Activated CD8-positive, alpha-beta memory T cell treated with anti-CD3 and anti-CD28 coated beads, Interleukin-2, amount 50 U/mL, for 48 hours (primary cell): ENCODE results near the gene CADM4.
"Not testable (repeated sequence)": the region's sequence is repeated elsewhere in the genome, so short reads cannot be mapped to it uniquely, and the experiment has no call there.

Experiments
- DNase-seq: peaks from one replicate; pipeline ENCODE4 v3.0.0-alpha.2; 2020

Gene CADM4

DNA sequence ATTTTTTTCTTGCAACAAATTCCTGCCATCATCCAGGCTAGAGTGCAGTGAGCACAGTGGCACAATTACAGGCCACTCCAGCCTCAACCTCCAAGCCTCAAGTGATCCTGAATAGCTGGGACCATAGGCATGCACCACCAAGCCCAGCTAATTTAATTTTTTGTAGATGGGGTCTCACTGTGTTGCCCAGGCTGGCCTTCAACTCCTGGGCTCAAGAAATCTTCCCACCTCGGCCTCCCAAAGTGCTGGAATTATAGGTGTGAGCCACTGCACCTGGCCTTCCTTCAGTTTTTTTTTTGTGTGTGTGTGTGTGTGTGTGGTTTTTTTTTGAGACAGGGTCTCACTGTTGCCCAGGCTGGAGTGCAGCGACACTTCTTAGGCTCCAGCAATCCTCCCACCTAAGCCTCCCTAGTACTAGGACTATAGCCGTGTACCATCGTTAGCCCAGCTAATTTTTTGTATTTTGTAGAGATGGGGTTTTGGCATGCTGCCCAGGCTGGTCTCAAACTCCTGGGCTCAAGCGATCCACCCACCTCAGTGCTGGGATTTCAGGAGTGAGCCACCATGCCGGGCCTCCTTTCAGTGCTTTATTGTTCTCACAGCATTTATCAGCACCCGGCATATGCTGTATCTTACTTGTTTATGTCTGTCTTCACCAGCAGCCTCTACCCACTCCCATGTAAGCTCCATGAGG lies 33.6 kb downstream of the CADM4 start:
- no peak for DNase-seq

DNA sequence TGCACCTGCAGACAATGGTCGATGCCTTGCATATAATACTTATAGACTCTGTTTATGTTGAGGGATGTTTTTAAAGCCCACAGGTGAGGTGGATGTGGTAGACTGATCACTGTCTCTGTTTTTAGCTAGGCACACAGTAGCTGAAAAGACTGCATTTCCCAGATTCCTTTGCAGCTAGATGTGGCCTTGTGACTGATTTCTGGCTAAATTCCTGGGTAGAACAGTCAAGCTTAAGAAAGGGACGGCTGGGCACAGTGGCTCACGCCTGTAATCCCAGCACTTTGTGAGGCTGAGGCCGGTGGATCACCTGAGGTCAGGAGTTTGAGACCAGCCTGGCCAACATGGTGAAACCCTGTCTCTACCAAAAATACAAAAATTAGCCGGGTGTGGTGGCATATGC lies 39.3 kb downstream of the CADM4 start:
- not testable (repeated sequence) for DNase-seq

DNA sequence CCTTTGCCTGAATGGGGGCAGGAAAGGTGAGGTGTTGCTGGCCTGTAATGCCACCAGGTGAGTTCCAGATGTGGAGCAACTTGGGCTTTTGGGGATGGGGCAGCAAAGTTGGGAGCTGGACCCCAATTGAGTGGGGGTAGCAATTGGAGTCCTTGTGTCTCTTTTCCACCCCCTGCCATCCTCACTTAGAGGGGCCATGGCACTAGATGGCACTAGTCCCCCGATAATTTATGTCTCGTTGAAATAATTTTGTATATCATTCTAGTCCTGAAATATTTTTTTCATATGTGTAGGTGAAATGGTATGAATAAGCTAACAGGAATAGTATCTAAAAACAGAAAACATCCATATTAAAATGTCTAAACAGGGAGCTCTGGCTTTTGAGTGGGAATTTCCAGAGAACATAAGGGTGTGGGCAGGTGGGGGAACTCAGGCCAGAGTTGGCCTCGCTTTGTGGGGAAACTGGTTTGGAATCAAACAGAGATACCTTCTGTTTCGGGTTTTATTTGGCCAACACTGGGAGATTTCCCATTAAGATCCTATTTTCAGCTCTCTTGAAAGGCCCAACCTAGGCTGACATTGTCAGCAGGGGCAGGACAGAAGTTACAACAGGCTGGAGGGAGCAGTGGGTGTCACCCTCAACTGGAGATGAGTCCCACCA lies 39.9 kb downstream of the CADM4 start:
- no peak for DNase-seq

DNA sequence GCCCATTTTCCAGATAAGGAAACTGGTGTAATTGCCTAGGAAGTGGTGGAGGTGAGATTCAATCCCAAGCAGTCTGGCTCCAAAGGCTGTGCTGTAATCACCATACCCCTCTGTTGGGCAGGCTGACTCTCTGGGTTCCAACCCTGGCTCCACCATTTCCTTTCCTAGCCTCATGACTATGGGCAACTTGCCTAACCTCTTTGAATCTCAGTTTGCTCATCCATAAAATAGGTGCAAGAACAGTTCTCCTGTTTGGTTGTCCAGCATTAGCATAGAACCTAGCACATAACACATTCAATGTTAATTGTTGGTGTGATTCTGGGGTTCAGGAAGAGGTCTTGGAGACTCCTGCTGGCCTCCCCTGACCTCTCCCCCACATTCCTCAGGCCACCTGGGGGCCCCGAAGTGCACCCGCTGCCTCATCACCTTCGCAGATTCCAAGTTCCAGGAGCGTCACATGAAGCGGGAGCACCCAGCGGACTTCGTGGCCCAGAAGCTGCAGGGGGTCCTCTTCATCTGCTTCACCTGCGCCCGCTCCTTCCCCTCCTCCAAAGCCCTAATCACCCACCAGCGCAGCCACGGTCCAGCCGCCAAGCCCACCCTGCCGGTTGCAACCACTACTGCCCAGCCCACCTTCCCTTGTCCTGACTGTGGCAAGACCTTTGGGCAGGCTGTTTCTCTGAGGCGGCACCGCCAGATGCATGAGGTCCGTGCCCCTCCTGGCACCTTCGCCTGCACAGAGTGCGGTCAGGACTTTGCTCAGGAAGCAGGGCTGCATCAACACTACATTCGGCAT lies 41.0 kb downstream of the CADM4 start:
- no peak for DNase-seq

DNA sequence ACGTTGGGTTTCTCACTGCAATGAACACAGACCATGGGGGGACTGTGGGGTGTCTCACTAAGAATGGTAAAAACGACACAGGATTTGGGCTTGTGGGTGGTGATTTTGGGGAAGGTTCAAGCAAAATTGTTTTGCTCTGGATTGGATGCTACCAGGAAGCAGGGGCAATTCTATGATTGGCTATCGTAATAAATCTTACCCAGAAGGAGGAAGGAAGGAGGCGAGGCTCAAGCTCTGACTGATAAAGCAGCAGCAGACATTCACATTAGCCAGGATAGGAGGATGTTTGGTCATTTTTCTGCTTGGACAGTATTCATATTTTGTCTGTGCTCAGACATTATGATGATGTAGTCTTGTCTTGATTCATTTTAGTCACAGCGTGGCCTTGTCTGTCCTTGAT lies 41.8 kb downstream of the CADM4 start:
- DNase-seq: no peak

DNA sequence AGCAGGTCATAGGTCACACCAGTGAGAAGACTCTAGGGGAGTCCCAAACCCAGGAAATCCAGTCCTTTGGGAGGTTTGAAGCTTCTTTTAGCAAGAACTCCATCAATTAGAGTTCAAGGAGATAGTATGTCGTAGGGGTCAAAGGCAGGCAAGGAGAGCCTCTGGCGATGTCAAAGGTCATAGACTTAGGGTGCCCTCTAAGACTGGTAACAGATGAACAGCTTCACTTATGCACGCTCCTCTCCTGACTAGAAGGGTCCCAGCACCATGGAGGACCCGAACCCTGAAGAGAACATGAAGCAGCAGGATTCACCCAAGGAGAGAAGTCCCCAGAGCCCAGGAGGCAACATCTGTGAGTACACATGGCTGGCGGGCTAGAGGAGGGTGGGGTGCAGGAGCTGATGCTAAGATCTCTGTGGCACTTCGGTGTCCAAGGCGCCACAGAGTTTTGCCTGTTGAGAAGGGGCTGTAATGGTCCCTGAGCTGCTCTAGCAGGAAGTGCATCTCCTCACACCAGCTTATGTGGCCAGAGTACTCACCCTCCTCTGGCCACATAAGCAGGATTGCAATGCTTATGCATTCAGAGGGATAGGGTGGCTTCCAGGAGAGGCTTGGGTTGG lies 42.7 kb downstream of the CADM4 start:
- peak; percentile 63 for DNase-seq

DNA sequence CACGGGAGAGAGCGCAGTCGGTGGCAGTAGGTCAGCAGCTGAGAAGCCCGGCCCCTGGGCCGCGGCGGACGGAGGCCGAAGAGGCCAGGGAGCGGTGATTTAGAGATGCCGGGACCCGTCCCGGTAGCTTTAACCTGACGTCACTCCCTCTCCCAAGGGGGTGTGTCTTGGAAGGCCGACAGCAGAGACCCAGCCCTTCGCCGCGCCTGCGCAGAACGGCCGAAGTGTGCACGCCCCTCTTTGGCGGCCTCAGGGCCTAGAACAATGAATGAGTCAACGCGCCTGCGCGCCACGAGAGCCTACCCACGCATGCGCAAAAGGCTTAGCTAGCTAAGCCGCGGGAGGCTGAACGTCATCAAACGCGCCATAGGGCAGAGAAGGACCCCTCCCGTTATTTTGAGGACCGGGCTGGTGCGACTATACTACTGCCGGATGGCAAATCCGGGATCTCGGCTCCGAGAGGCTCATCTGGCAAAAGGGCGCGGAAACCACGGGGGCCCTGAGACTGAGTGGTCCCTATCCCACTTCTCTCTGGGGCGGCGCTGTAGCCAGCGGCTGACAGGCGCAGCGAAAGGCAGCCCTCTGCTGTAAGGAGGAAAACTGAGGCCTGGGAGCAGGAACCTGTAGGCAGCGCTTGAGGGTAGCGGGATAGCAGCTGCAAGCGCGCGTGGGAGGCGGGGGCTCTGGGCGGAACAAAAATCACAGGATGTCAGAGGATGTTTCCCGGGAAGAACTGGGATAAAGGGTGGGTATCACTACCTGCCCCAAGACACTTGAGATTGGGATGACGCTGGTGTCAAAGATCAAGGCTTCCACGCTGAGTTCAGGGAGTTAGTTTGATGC lies 43.4 kb downstream of the CADM4 start, which contains the start of the genes IRGQ and ZNF576:
IRGQ (minus strand) TSS at position 136 of the 843 bp plus-strand sequence. CDS start 796 bp downstream, outside the sequence.
ZNF576 (plus strand) TSS at position 597 of the 843 bp plus-strand sequence. CDS start 514 bp downstream, outside the sequence.
- peak; percentile 100 for DNase-seq

DNA sequence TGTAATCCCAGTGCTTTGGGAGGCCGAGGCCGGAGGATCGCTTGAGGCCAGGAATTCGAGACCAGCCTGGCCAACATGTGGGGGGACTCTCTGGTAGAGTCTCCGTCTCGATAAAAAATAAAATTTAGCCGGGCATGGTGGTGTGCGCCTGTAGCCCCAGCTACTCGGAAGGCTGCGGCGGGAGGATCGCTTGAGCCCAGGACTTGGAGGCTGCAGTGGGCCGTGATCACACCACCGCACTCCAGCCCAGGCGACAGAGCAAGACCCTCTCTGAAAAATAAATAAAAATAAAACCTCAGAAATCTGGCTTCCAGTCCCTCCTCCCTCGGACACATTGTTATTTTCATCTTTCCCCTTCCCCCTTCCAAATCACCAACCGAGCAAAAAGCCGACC lies 44.0 kb downstream of the CADM4 start:
- DNase-seq: peak; percentile 65

DNA sequence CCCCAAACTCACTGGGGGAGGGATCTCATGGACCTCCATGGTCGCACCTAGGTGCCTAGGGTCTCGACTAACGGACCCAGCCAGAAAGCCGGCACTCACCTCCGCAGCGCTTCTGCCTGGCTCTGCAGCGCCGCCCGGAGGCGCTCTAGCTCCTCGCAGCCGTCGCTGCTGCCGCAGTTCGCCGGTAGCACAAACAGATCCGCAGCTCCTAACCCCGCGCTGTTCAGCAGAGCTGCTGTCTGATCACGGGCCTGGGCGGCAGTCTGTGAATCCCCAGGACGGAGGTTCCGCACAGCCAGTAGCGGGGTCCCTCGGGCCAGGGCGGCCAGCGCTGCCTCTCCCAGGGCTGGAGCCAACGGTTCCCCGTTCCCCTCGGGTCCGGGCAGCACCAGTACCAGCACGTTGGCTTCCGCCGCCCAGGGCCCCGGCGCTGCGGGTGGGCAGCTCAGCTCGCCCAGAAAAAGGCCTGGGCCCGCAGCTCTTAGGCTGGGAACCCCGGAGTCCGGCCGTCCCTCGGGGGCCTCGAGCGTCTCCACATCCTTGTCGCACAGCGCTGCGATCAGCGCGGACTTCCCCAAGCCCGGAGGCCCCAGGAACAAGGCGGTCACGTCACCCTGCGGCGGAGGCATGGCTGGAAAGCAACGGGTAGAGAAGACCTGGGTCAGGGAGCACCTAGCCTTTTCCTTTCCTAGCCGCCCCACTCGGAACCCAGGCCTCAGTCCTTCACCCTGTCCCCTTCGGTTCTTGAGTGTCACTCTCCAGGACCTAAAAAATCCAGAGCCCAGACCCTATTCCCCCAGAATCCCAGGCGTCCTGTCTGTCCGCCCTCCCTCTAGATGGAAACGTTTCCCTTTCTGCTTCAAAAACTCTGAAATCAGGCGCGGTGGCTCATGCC lies 44.7 kb downstream of the CADM4 start:
- peak; percentile 84 for DNase-seq

DNA sequence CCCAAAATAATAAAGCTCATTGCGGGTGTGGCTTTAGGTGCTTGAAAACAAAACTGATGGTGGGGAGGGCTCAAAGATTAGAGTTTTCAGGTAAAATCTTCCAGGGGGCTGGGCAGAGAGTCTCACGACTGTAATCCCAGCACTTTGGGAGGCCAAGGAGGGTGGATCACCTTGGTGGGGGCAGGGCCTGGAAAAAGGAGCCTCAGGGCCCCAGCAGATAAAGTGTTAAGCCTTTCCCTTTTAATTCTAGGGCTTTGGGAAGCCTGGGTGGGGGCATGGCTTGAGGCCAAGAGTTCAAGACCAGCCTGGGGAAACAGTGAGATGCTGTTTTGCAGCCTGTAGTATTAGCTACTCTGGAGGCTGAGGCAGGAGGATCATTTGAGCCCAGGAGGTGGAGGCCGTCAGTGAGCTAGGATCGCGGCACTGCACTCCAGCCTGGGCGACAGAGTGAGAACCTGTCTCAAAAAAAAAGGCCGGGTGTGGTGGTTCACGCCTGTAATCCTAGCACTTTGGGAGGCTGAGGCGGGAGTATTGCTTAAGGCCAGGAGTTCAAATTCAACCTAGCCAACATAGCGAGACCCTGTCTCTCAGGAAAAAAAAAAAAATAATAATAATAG lies 45.5 kb downstream of the CADM4 start:
- DNase-seq: no peak

DNA sequence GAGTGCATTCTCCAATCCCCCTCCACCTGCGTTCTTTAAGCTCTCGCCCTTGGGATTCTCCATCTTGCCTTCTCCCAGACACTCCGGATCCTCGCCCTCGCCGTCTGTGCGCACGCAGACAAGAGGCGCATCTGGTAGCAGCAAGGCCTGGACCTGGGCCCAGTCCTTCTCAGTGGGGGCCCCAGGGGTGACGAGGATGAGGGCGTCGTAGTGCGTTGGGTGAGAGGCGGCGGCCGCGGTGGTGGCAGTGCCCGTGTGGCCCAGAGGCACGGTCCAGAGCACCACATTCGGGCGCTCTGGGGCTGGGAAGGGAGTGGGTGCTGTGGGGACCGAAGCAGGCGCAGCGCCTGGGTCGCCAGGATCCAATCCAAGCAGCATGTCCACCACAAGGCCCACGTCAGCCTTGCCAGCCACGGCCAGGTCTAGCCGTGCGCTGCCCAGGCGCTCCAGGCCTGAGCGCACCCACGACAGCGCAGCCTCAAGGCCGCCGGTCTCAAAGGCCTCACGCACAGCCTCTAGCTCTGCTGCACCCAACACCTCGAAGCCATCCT lies 46.8 kb downstream of the CADM4 start:
- no peak for DNase-seq

DNA sequence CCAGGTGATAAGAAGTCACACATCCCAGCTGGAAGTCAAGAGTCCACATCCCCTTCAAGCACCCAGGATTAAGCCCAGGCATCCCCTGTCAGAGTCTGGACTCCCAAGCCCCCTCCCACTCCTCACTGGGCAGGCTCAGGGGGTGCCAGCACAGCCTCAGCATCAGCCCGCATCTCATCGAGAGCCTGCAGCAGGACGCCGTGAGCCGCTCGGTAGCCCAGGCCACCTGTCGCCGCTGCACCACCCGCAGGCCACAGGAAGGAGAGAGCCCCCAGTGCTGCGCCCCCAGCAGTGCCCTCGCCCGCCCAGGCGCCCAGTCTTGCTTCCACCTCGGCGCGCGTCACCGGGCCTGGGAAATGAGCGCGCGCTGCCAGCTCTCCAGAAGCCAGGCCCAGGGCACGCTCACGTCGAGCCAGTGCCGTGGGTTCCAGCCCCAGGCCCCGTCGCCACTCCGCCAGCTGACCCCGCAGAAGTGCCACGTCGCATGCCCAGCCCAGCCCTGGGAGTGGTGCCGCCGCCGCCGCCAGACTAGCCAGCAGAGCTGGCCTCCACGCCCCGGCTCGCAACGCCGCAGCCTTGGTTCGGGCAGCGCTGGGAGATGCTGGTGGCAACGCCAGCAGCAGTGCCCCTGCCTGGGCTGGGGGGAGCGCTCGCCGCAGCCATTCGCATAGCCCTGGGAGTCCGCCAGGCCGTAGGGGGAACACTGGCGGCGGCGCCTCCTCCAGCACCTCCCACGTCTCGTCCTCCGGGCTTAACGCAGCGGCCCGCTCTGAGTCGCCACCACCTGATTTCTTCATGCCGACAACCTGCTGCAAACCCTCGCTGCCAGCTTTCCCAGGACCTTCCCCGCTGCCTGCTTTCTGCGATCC lies 47.5 kb downstream of the CADM4 start:
- DNase-seq: no peak

DNA sequence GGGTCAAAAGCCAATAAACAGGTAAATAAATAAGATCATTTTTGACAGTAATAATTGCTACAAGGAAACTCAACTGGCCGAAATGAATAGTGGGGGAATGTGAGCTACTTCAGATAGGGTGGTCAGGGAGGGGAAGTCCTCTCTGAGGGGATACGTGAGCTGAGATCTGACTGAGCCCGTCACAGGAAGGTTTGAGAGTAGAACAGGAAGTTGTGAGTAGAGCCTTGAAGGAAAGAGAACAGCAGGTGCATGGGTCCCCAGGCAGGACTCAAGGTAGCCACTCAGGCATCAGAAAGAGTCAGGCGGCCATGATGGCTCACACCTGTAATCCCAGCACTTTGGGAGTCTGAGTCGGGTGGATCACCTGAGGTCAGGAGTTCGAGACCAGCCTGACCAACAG lies 50.0 kb downstream of the CADM4 start:
- DNase-seq: no peak

DNA sequence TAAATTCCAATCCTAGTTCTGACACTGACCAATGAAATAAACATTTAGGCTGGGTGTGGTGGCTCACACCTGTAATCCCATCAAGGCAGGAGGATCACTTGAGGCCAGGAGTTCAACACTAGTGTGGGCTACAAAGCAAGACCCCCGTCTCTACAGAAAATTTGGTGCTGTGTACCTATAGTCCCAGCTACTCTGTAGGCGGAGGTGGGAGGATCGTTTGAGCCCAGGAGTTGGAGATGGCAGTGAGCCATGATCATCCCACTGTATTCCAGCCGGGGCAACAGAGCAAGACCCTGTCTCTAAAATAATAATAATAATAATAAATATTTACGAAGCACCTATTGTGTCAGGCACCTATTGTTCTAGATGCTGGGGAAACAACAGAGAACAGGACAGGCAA lies 50.4 kb downstream of the CADM4 start:
- DNase-seq: no peak

DNA sequence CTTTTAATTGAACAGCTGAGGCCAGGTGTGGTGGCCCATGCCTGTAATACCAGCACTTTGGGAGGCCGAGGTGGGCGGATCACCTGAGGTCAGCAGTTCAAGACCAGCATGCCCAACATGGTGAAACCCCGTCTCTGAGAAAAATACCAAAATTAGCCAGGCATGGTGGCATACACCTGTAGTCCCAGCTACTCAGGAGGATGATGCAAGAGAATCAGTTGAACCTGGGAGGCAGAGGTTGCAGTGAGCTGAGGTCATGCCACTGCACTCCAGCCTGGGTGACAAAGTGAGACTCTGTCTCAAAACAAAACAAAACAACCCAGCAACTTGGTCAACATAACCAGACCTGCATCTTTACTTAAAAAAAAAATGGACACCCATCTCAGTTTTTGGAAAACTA lies 52.6 kb downstream of the CADM4 start:
- DNase-seq: not testable (repeated sequence)

DNA sequence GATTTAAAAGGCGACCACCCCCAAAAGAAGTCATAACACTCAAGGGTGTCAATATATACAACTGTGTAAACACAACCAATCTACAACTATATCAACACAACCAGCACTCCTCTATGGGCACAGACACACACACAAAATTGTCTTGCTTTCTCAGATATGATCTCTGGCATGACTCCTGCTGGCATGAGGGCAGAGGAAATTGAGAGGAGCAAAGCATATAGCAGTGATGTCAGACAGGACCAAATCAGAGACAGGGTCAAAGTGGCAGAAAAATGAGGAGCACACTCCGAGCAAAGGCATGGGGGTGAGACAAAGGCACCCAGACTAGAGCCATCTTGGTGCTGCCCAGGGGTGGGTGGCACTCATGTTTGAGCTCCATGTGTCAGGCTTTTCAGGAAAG lies 53.3 kb downstream of the CADM4 start:
- DNase-seq: no peak

DNA sequence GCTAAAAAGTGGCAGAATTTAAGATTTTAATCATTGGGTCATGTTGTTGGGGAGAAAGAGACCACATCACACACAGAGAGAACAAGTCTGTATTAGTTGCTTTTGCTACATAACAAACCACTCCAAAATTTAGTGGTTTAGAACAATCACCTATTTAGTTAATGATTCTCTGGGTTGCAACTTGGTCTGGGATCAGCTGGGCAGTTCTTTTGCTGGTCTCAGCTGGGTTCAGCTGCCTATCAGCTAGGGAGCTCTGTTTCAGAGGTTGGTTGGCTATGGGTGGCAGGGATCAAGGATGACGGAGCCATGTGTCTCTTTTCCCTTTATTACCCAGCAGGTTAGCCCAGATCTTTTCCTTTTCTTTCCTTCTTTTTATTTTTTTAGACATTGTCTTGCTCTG lies 55.2 kb downstream of the CADM4 start:
- DNase-seq: no peak

DNA sequence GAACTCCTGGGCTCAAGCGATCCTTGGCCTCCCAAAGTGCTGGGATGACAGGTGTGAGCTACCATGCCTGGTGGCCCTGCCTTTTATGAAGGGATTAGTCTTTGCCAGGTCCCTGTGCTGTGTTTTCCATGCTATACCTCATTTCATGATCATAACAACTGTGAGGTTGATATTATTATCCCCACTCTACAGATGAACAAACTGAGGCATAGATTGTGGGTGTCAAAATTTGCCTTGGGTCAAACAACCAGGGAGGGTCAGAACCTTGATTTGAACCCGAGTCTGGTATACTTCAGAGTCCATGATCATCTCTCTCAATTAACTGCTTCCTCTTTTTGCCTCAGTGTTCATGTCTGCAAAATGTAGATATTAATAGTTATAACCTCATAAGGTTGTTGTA lies 57.2 kb downstream of the CADM4 start:
- DNase-seq: no peak

DNA sequence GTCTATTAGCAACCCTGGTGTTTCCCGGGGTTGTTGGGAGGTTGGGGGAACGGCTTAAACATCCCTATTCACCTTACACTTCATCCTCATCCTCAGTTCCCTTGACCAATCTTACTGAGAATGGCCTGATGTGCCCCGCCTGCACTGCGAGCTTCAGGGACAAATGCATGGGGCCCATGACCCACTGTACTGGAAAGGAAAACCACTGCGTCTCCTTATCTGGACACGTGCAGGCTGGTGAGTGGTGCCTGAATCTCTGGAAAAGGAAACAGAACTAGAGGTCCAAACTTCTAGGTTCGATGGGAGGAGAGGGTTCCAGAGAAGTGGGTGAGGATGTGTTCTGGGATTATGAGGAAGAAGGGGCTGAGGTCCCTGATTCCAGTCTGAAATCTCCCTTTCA lies 58.2 kb downstream of the CADM4 start:
- DNase-seq: no peak
